K562 (cell line): ENCODE data around the gene NET1. TPM values are rescaled to one million over a fixed set of nuclear protein-coding genes. Genes with fewer than 3 reads are reported as not detected.

ENCODE experiments used
- ATAC-seq: fragments of 200-7000 bp; cut with Tn5 transposase; 3 replicates; pipeline ENCODE4 v1.9.1; 2020; ENCODE audit warnings: moderate library complexity
- BruUV-seq: library from RNA; stranded (reverse); fragments of 400-500 nt; replicated peaks from 2 replicates; lab custom pipeline; 2021; lab: Mats Ljungman, UMichigan
- CTCF ChIA-PET: fragments of 300-600 bp; formaldehyde crosslinking; extraction: SDS; loops from one replicate; lab custom pipeline; 2021; ENCODE audit warnings: low intra/inter-chr PET ratio; lab: Yijun Ruan, JAX
- POLR2A ChIA-PET: fragments of 300-600, 350-650 bp; sonication (Branson Sonifier 250); formaldehyde crosslinking; extraction: SDS; loops from one replicate; lab custom pipeline; 2021; ENCODE audit warnings: antibody characterized with exemption, inconsistent platforms; lab: Yijun Ruan, JAX
- DNase-seq, 4 experiments: peaks; one replicate each; pipeline versions ENCODE4 v3.0.0 to v3.0.0-alpha.2; 2011 to 2018; ENCODE audit warnings: low spot score in 3 of 4, mixed read lengths in 3 of 4; ENCODE audit errors: extremely low read depth in 1 of 4
- FAIRE-seq: peaks from 2 replicates; lab custom pipeline; 2011; peaks lifted over from hg19 to GRCh38; lab: Jason Lieb, UNC
- H2AFZ ChIP-seq: 2 replicates; pipeline ENCODE4 v1.6.0; 2011; ENCODE audit warnings: low read depth, low read length, control low read depth, inconsistent platforms
- H3K27ac ChIP-seq: fragments of 200-600 bp; 3 replicates; pipeline ENCODE4 v1.8.0; 2011; ENCODE audit warnings: low read depth, mild to moderate bottlenecking, control low read depth, inconsistent platforms, low read length, moderate library complexity, mixed read lengths; ENCODE audit errors: extremely low read depth
- H3K27me3 ChIP-seq, 2 experiments: fragments of 300-600 bp in 1 of 2; 2 replicates in 1 of 2; 3 replicates in 1 of 2; pipeline versions ENCODE4 v1.6.0 to v1.8.0; 2011; ENCODE audit warnings: inconsistent platforms in 2 of 2, low read length in 2 of 2, mild to moderate bottlenecking in 1 of 2, mixed read lengths in 1 of 2, moderate library complexity in 1 of 2; ENCODE audit not compliant: control insufficient read depth in 2 of 2, insufficient read depth in 2 of 2
- H3K36me3 ChIP-seq: fragments of 300-600 bp; 3 replicates; pipeline ENCODE4 v1.8.0; 2011; ENCODE audit warnings: mild to moderate bottlenecking, low read length, inconsistent platforms; ENCODE audit not compliant: control insufficient read depth, insufficient read depth
- H3K4me1 ChIP-seq, 2 experiments: fragments of 200-600 bp in 1 of 2; replicated peaks in 1 of 2; 2 replicates in 1 of 2; 3 replicates in 1 of 2; pipeline versions ENCODE4 v1.5.1 to v1.8.0; 2011; ENCODE audit warnings: inconsistent platforms in 2 of 2, low read length in 2 of 2, mild to moderate bottlenecking in 1 of 2, mixed read lengths in 1 of 2, moderate library complexity in 1 of 2; ENCODE audit not compliant: control insufficient read depth in 2 of 2, insufficient read depth in 2 of 2
- H3K4me2 ChIP-seq: 2 replicates; pipeline ENCODE4 v1.6.1; 2011; ENCODE audit warnings: low read length, control low read depth, inconsistent platforms, mixed read lengths; ENCODE audit not compliant: insufficient read depth
- H3K4me3 ChIP-seq: fragments of 200-600 bp; sonication (generic), shearing (Covaris generic); 2 replicates; pipeline ENCODE4 v1.5.1; 2016; ENCODE audit warnings: control low read depth, inconsistent platforms
- H3K79me2 ChIP-seq: fragments of 200-600 bp; 3 replicates; pipeline ENCODE4 v1.8.0; 2011; ENCODE audit warnings: low read length, inconsistent platforms; ENCODE audit not compliant: control insufficient read depth, insufficient read depth
- H3K9ac ChIP-seq, 2 experiments: 2 replicates each; pipeline versions ENCODE4 v1.6.0 to v1.6.1; 2011; ENCODE audit warnings: low read depth in 2 of 2, low read length in 2 of 2, control low read depth in 1 of 2, inconsistent platforms in 1 of 2, mild to moderate bottlenecking in 1 of 2, mixed read lengths in 1 of 2; ENCODE audit not compliant: insufficient read depth in 1 of 2
- H3K9me1 ChIP-seq: one replicate; pipeline ENCODE4 v1.6.0; 2011; ENCODE audit warnings: inconsistent platforms, mild to moderate bottlenecking, low read length, moderate library complexity; ENCODE audit not compliant: control insufficient read depth, insufficient read depth
- H3K9me3 ChIP-seq: replicated peaks from 2 replicates; pipeline ENCODE4 v1.5.1; 2011; ENCODE audit warnings: low read depth, low read length, inconsistent platforms; ENCODE audit not compliant: control insufficient read depth, insufficient read depth
- H4K20me1 ChIP-seq: replicated peaks from 2 replicates; pipeline ENCODE4 v1.6.1; 2011; ENCODE audit warnings: low read length, inconsistent platforms, mixed read lengths; ENCODE audit not compliant: control insufficient read depth, insufficient read depth
- CHD2 ChIP-seq: IDR thresholded peaks from 2 replicates; pipeline ENCODE4 v1.6.1; 2011; ENCODE audit warnings: low read depth, low read length
- FOXJ2 ChIP-seq: fragments of 200-800 bp; sonication (Bioruptor generic); IDR thresholded peaks from 2 replicates; pipeline ENCODE4 v1.6.1; 2016; ENCODE audit warnings: missing genetic modification characterization, missing compliant biosample characterization
- HCFC1 ChIP-seq: IDR thresholded peaks from 2 replicates; pipeline ENCODE4 v1.6.1; 2012; ENCODE audit warnings: low read depth, low read length, improper control_type of control experiment
- HNRNPUL1 ChIP-seq: fragments of 200-400 bp; formaldehyde crosslinking; IDR thresholded peaks from 2 replicates; pipeline ENCODE4 v1.6.1; 2017; ENCODE audit warnings: low read length
- MBD1 ChIP-seq: fragments of 250-450 bp; sonication (Bioruptor Pico); IDR thresholded peaks from 2 replicates; pipeline ENCODE4 v1.8.0; 2022; ENCODE audit warnings: inconsistent platforms
- MTA3 ChIP-seq: fragments of 450-650 bp; formaldehyde crosslinking; IDR thresholded peaks from 2 replicates; pipeline ENCODE4 v1.6.1; 2017; ENCODE audit warnings: mild to moderate bottlenecking, borderline replicate concordance
- PREB ChIP-seq: sonication (generic); formaldehyde crosslinking; IDR thresholded peaks from 2 replicates; pipeline ENCODE4 v1.8.1; 2023; ENCODE audit warnings: mild to moderate bottlenecking, missing genetic modification reagents
- RFX7 ChIP-seq: fragments of 250-450 bp; sonication (Bioruptor Pico); IDR thresholded peaks from 2 replicates; pipeline ENCODE4 v1.5.1; 2021; ENCODE audit warnings: mild to moderate bottlenecking
- ZBTB43 ChIP-seq: sonication (generic); formaldehyde crosslinking; IDR thresholded peaks from 2 replicates; pipeline ENCODE4 v1.8.0; 2023; ENCODE audit warnings: mild to moderate bottlenecking, missing genetic modification reagents
- ZBTB8A ChIP-seq: fragments of 450-650 bp; IDR thresholded peaks from 2 replicates; pipeline ENCODE4 v1.6.1; 2018; ENCODE audit warnings: mild to moderate bottlenecking, moderate library complexity; ENCODE audit not compliant: partially characterized antibody
- ZNF197 ChIP-seq: fragments of 200-800 bp; sonication (Bioruptor generic); IDR thresholded peaks from 2 replicates; pipeline ENCODE4 v1.6.1; 2016; ENCODE audit warnings: low read depth, missing genetic modification characterization, missing compliant biosample characterization
- ZNF24 ChIP-seq: fragments of 450-650 bp; IDR thresholded peaks from 2 replicates; pipeline ENCODE4 v1.6.1; 2016
- ZNF512 ChIP-seq: IDR thresholded peaks from 2 replicates; pipeline ENCODE4 v1.6.1; 2016; ENCODE audit warnings: missing genetic modification characterization, missing compliant biosample characterization
- ZNF583 ChIP-seq: fragments of 250-450 bp; sonication (Bioruptor Pico); IDR thresholded peaks from 2 replicates; pipeline ENCODE4 v1.4.0; 2020
- WGBS: fragments of 100-300 bp; shearing (Covaris generic); methylation state at CpG from one replicate; pipeline ENCODE4 v1.1.6; 2016; ENCODE audit warnings: low coverage, mixed read lengths; ENCODE audit not compliant: insufficient coverage; ENCODE audit errors: missing lambda C conversion rate; 5-methylcytosine and 5-hydroxymethylcytosine counted together
- in situ Hi-C: fragments of 300-500 bp; cut with MboI; formaldehyde crosslinking; loops from 4 replicates; pipeline ENCODE4 v1.15.0; 2018; ENCODE audit warnings: inconsistent platforms, mixed read lengths
- intact Hi-C: fragments of 100-400 bp; cut with micrococcal nuclease; formaldehyde crosslinking; loops from 2 replicates; pipeline ENCODE4 v1.14.2; 2022
- polyA plus RNA-seq, 8 experiments: library from polyadenylated mRNA; depleted of rRNA in 4 of 8; stranded (reverse) in 5 of 8; unstranded in 3 of 8; fragments of >200 nt; fragmentation: Nextera tagmentation in 2 of 8; fragmentation: Illumina TruSeq in 1 of 8; extraction: Ambion mirVana in 2 of 8; extraction: Trizol in 1 of 8; gene quantifications; 2 replicates each; pipeline versions ENCODE4 v1.2.1 to v1.2.3, GENCODE V29; 2011 to 2014; ENCODE audit warnings: inconsistent platforms in 1 of 8, missing spikeins in 1 of 8
- total RNA-seq, 7 experiments: library from RNA; depleted of rRNA in 6 of 7; stranded (reverse); fragments of >200 nt in 6 of 7; fragmentation: Illumina TruSeq in 2 of 7; extraction: Trizol in 2 of 7; gene quantifications; 2 replicates each; pipeline versions ENCODE4 v1.2.1 to v1.2.3, GENCODE V29; 2011 to 2021; ENCODE audit warnings: low replicate concordance in 1 of 7

The NET1 gene
- total and polyA plus RNA-seq, 9 of the 15 experiments (the other 6 are each of a cell fraction or from before 2014, with no cell fraction given) = 47.4 to 258 (median 106) TPM

- in situ Hi-C loops = no loop called here
- no peak for FAIRE-seq
- Histone ChIP-seq H3K9me3 (no peaks in the 10 kb centered on the region), H3K4me1 (peaks cover 0 to 3% of the 10 kb centered on the region in 2 experiments; a peak in 2 of 5 replicates), H2AFZ (no peak overlapping the region), H3K4me3 (no peak overlapping the region), H4K20me1 (0 out of 2 replicates have a peak, but pooled peaks cover 3% of the 10 kb centered on the region), H3K27ac (no peak overlapping the region), H3K79me2 (peaks cover 65% of the 10 kb centered on the region), H3K9me1 (no peaks in the 10 kb centered on the region), H3K27me3 (no peaks in the 10 kb centered on the region), H3K9ac (no peak overlapping the region), H3K36me3 (peaks cover 66% of the 10 kb centered on the region), H3K4me2 (no peak overlapping the region)
- no peak for TF ChIP-seq HNRNPUL1
- TF ChIP-seq MTA3 = no peak
- no peak for TF ChIP-seq CHD2
- TF ChIP-seq PREB (CRISPR knock-in tag) = no peak
- no peak for TF ChIP-seq RFX7 (CRISPR knock-in tag)
- TF ChIP-seq HCFC1 = no peak
- TF ChIP-seq ZNF197 (CRISPR knock-in tag) = no peak
- no peak for TF ChIP-seq ZNF583 (CRISPR knock-in tag)
- TF ChIP-seq MBD1 (CRISPR knock-in tag) = no peak
- TF ChIP-seq ZNF24 = no peak
- TF ChIP-seq ZBTB8A = no peak
- no peak for TF ChIP-seq FOXJ2 (tag)
- no peak for TF ChIP-seq ZNF512
- no peak for TF ChIP-seq ZBTB43 (CRISPR knock-in tag)
- intact Hi-C loops = no loop called here
- POLR2A ChIA-PET = no interaction called here
- no peak for DNase-seq
- no TSS peak for BruUV-seq
- WGBS = 82% methylated on average over 2 of the region's 2 CpGs
- CTCF ChIA-PET = interaction anchor here (0.6 kb wide), 1 partner anchor 14 kb away, joined by 4 read pairs; no protein-coding TSS in a partner anchor
- no peak for ATAC-seq
These were observed 15.8 kb downstream of the NET1 start for GRCh38 chr10:5428133-5428532.
